BJ (cell line): ENCODE results near the gene RXRG. TPM values are rescaled to one million over a fixed set of nuclear protein-coding genes. Genes with fewer than 3 reads are reported as not detected.
A peak's percentile ranks its signal among the peaks of the same experiment; 100 is the strongest.

Experiments
- CTCF ChIA-PET: fragments of 350-600 bp; formaldehyde crosslinking; extraction: SDS; loops from one replicate; lab custom pipeline; 2021; ENCODE audit warnings: antibody characterized with exemption, inconsistent platforms; lab: Yijun Ruan, JAX
- POLR2A ChIA-PET: fragments of 300-600 bp; sonication (Branson Sonifier 250); formaldehyde crosslinking; extraction: SDS; loops from one replicate; lab custom pipeline; 2021; ENCODE audit warnings: antibody characterized with exemption; lab: Charles Lee
- DNase-seq: peaks from one replicate; pipeline ENCODE4 v3.0.0-alpha.2; 2011; ENCODE audit warnings: low read depth
- H3K27me3 ChIP-seq: 2 replicates; pipeline ENCODE4 v1.6.0; 2011; ENCODE audit warnings: low read length; ENCODE audit not compliant: control insufficient read depth, insufficient read depth
- H3K36me3 ChIP-seq: 2 replicates; pipeline ENCODE4 v1.5.1; 2011; ENCODE audit warnings: low read length; ENCODE audit not compliant: control insufficient read depth, insufficient read depth
- H3K4me3 ChIP-seq: 2 replicates; pipeline ENCODE4 v1.5.1; 2011; ENCODE audit warnings: low read depth, mild to moderate bottlenecking, control low read depth, low read length
- polyA plus RNA-seq: library from polyadenylated mRNA; depleted of rRNA; stranded (reverse); fragments of >200 nt; gene quantifications from 2 replicates; pipeline ENCODE4 v1.2.3, GENCODE V29; 2011
- TF ChIP-seq, protein P1 (sequence below): IDR thresholded peaks from 2 replicates; pipeline ENCODE4 v1.5.1; 2011; ENCODE audit warnings: low read depth, mild to moderate bottlenecking, control low read depth, inconsistent platforms, low read length, moderate library complexity; ENCODE audit not compliant: insufficient read depth

RXRG gene
- polyA plus RNA-seq, 1 experiment, result not detected

DNA sequence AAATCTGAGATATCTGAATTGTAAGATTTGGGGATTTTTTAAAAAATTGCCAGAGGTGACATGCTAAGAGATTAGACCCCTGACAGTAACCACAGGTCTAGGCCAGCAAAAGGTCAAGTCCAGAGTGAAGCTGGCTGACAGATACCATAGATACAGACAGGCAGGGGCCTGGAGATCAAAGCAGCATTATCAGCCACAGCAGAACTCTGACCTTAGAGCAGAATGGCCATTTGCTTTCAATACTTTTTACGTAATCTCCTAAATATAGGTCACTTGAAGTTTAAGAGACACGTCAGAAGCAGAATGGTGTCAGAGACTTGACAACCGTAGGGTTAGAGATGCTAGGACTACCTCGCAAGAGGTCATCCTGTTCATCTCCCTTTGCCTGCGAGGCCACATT lies 40.8 kb upstream of the RXRG start:
- TF ChIP-seq, protein P1, sequence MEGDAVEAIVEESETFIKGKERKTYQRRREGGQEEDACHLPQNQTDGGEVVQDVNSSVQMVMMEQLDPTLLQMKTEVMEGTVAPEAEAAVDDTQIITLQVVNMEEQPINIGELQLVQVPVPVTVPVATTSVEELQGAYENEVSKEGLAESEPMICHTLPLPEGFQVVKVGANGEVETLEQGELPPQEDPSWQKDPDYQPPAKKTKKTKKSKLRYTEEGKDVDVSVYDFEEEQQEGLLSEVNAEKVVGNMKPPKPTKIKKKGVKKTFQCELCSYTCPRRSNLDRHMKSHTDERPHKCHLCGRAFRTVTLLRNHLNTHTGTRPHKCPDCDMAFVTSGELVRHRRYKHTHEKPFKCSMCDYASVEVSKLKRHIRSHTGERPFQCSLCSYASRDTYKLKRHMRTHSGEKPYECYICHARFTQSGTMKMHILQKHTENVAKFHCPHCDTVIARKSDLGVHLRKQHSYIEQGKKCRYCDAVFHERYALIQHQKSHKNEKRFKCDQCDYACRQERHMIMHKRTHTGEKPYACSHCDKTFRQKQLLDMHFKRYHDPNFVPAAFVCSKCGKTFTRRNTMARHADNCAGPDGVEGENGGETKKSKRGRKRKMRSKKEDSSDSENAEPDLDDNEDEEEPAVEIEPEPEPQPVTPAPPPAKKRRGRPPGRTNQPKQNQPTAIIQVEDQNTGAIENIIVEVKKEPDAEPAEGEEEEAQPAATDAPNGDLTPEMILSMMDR, result no peak
- POLR2A ChIA-PET, result no interaction called here
- CTCF ChIA-PET, result no interaction called here

DNA sequence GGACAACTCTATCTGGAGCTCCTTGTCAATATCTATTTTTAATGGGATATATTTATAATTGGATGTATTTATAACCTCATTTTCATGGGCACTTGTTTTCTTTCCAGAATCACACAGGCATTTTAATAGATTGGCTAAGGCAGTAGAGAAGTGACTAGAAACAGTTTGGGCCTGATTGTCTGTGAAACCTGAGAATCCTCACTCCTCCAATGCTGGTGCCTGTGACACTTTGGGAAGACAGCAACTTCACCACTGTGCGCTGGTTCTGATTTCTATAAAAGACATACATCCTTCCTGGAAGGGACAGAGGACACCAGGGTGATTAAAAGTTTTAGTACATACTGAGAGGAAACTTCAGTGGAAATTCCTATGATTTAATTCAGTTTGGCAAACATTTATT lies 39.6 kb upstream of the RXRG start:
- CTCF ChIA-PET, result no interaction called here

More for the DNA sequence above, 40.8 kb upstream of the RXRG start:
- peaks cover 3% of the 10 kb centered on the region for H3K27me3 ChIP-seq
- no peak for DNase-seq
- no peak overlapping the region for H3K4me3 ChIP-seq
- no peaks in the 10 kb centered on the region for H3K36me3 ChIP-seq

DNA sequence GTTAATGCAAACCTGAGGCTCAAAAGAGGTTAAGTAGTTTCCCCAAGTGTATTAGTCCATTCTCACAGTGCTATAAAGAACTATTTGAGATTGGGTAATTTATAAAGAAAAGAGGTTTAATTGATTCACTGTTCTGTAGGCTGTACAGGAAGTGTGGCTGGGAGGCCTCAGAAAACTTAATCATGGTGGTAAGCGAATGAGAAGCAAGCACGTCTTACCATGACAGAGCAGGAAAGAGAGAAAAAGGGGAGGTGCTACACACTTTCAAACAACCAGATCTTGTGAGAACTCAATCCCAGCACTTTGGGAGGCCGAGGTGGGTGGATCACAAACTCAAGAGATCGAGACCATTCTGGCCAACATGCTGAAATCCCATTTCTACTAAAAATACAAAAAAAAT lies 38.5 kb upstream of the RXRG start:
- ChIA-PET CTCF (no interaction called here), POLR2A (no interaction called here)
- Histone ChIP-seq H3K4me3 (no peak overlapping the region), H3K27me3 (peaks cover 3% of the 10 kb centered on the region), H3K36me3 (no peaks in the 10 kb centered on the region)
- DNase-seq, result no peak
- TF ChIP-seq, protein P1, result no peak

More for the DNA sequence above, 39.6 kb upstream of the RXRG start:
- POLR2A ChIA-PET, result no interaction called here
- Histone ChIP-seq H3K36me3 (no peaks in the 10 kb centered on the region), H3K4me3 (no peak overlapping the region), H3K27me3 (peaks cover 3% of the 10 kb centered on the region)
- TF ChIP-seq, protein P1, result no peak
- no peak for DNase-seq

DNA sequence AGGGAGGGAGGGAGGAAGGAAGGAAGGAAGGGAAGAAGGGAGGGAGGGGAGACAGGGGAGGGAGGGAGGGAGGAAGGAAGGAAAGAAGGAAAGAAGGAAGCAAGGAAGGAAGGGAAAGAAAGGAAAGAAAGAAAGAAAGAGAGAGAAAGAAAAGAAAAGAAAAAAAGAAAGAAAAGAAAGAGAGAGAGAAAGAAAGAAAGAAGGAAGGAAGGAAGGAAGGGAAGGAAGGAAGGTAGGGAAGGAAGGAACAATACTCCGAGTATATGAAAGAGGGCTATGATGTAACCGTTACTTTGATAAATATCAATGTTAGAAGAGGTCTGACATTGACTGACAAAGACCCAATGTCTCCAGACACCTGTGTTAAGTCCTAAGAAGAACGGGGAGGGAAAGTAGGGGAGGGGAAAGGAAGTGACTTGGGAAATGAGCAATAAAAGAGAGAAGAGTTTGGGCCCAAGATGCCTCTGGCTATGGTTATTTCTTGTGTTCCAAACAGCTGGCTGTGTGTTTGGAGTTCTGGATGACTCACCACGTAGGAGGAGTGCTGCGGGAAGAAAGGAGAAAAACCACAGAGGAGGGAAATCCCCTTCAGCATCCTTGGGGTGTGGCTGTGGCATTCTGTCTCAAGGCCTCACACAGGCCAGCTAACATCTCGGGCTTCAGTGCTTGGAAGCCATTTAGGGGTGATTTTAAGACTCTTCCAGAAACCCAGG lies 37.0 kb upstream of the RXRG start:
- Histone ChIP-seq H3K27me3 (peaks cover 3% of the 10 kb centered on the region), H3K4me3 (no peak overlapping the region), H3K36me3 (no peaks in the 10 kb centered on the region)
- ChIA-PET CTCF (no interaction called here), POLR2A (interaction anchor here (0.5 kb wide), 1 partner anchor 13 kb away, joined by 3 read pairs; no protein-coding TSS in a partner anchor)
- TF ChIP-seq, protein P1, result no peak
- peak; percentile 62 for DNase-seq

DNA sequence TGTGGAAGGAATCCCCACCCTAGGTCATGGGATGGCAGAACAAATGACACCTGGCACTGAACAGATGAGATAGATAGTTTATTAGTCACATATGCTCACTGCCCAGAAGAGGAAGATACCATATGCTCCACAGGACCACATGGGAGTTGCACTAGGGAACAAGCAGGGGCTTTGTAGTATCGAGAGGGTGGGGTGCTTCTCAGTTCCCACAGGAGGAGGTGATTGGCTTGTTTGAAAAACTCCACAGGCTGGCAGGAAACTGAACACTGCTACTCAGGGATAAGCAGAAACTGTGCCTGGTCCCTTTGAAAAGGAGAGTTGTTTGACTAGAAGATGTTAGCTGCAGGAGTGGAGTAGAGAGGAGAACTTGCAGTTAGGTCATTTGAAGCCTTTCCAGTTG lies 31.9 kb upstream of the RXRG start:
- TF ChIP-seq, protein P1, result no peak
- POLR2A ChIA-PET, result no interaction called here
- DNase-seq, result no peak
- Histone ChIP-seq H3K4me3 (no peak overlapping the region), H3K36me3 (no peaks in the 10 kb centered on the region), H3K27me3 (no peaks in the 10 kb centered on the region; the same call in 1 of the 2 replicates)
- CTCF ChIA-PET, result no interaction called here
